A549 treated with CORT108297 at 1 μM for 4 hours (cell line): ENCODE results near the gene ZNF296. TPM values are rescaled to one million over a fixed set of nuclear protein-coding genes. Genes with fewer than 3 reads are reported as not detected.

Source experiments
- total RNA-seq: library from RNA; stranded (reverse); fragments of 200-300 nt; extraction: Qiagen RNA extraction; gene quantifications from 5 replicates; pipeline ENCODE4 v1.2.3, GENCODE V29; 2022

The ZNF296 gene
- total RNA-seq: 5.3 to 12.0 TPM (median 10.1 TPM) in 5 replicates

DNA sequence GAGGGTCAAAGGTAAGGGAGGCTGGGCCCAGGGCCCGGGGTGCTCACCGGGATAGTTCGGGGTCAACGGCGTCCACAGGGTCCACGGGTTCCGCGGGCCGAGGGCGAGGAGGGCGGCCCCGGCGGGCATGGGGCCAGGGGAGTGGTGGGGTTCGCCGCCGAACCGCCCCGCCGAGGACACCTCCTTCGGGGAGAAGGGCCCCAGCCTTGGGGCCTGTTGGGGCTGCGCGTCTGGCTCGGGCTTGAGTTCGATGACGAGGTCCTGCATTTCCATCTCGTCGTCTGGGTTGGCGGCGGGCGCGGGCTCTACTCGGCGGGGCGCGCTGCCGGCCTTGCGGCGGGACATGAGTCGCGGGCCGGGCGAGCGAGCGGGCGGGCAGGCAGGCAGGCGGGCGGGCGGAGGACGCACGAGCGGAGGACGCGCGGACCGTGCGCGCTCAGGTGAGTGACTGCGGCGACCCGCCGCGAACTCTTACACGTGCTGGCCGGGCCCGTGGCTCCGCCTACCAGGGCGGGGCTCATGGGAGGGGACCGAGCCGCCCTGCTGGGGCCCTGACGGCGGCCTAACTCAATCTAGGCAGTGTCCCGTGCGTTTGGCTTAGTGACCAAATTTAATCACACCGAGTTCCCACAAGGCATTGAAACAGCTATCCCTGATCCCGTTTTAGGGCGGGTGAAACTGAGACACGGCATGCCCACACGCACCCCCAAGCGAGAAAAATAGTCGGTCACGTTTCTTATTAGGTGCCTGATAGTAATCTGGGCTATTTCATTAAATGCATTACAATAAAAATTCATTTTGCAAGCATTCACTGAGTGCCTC is at the start of gene ZNF296:
Gene ZNF296, minus strand, starts transcription at position 450 of the 822 bp plus-strand sequence. Its CDS starts 105 bp downstream, at position 345.

DNA sequence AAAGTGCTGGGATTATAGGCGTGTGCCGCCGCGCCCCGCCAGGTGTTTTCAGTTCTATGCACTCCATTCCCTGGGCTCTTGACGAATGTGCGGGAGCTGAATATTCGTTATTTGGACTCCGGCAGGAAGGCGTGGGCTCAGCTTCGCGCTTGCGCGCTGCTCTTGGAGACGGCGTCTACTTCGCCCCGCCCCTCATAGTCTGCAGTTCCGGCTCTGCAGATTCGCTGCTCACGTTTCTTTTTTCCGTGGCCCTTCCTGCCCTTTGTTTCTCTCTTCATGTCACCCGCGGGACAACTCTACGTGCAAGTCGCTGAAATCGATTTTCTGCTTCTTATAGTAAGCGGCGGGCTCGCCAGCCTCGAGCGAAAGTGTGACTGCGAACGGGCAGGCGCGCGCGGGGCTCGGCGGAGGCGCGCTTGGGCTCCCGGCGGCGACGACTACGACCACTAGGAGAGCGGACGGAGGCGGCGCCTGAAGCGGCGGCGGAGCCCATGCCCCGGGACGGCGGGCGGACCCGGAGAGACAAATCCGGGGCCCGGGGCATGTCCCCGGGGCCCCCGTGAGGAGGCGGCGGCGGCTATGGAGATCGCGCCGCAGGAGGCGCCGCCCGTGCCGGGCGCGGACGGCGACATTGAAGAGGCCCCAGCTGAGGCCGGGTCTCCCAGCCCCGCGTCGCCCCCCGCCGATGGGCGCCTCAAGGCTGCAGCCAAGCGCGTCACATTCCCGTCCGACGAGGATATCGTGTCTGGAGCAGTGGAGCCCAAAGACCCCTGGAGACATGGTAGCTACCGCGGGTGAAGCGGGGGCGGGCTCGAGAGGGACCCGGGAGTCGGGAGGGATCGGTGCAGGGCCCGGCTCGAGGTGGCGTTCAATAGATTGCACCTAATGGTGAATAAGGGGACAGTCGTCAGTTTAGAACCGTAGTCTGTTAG is 16.7 kb upstream of the ZNF296 start, which contains the start of gene PPP1R37:
Gene PPP1R37, plus strand, starts transcription at position 433 of the 932 bp plus-strand sequence. Its CDS starts 147 bp downstream, at position 580.

GRCh38 chr19:45079063-45079910 is 3.0 kb upstream of the ZNF296 start, which contains the start of gene GEMIN7:
Gene GEMIN7 (plus strand): TSS chr19:45079260. CDS start chr19:45090115, 10,855 bp downstream.

GRCh38 chr19:45038931-45039893 is 37.1 kb downstream of the ZNF296 start, which contains the start of gene CLASRP:
Gene CLASRP (plus strand): TSS chr19:45039045. CDS start chr19:45040213, 1,168 bp downstream.

Other genes starting within 250 kb of the ZNF296 start
- 71.9 to 89.5 TPM (median 86.2 TPM) in 5 replicates for gene NECTIN2, start 230.2 kb downstream of the ZNF296 start, total RNA-seq
- 183 to 257 TPM (median 247 TPM) in 5 replicates for gene TOMM40, start 185.2 kb downstream of the ZNF296 start, total RNA-seq
- 11.9 to 23.5 TPM (median 16.2 TPM) in 5 replicates for gene APOE, start 170.7 kb downstream of the ZNF296 start, total RNA-seq
- 119 to 132 TPM (median 122 TPM) in 5 replicates for gene APOC1, start 161.9 kb downstream of the ZNF296 start, total RNA-seq
- not detected in 5 replicates for gene APOC4, start 134.2 kb downstream of the ZNF296 start, total RNA-seq
- gene APOC2, start 130.4 kb downstream of the ZNF296 start, total RNA-seq: not detected in 5 replicates
- 141 to 188 TPM (median 176 TPM) in 5 replicates for gene CLPTM1, start 121.1 kb downstream of the ZNF296 start, total RNA-seq
- gene RELB, start 75.0 kb downstream of the ZNF296 start, total RNA-seq: 28.1 to 57.8 TPM (median 50.6 TPM) in 5 replicates
- 49.4 to 78.5 TPM (median 72.9 TPM) in 5 replicates for gene CLASRP, start 37.4 kb downstream of the ZNF296 start, total RNA-seq
- gene GEMIN7, start 2.8 kb upstream of the ZNF296 start, total RNA-seq: 85.7 to 94.2 TPM (median 89.0 TPM) in 5 replicates
- 21.1 to 33.7 TPM (median 30.5 TPM) in 5 replicates for gene PPP1R37, start 16.7 kb upstream of the ZNF296 start, total RNA-seq
- gene NKPD1, start 84.5 kb upstream of the ZNF296 start, total RNA-seq: 0.09 to 0.21 TPM (median 0.10 TPM) in 5 replicates
- gene TRAPPC6A, start 101.8 kb upstream of the ZNF296 start, total RNA-seq: 39.2 to 45.1 TPM (median 43.3 TPM) in 5 replicates
- 10.7 to 15.5 TPM (median 14.7 TPM) in 5 replicates for gene BLOC1S3, start 102.3 kb upstream of the ZNF296 start, total RNA-seq
- 0.58 to 1.8 TPM (median 1.3 TPM) in 5 replicates for gene EXOC3L2, start 168.9 kb upstream of the ZNF296 start, total RNA-seq
- gene MARK4, start 174.8 kb upstream of the ZNF296 start, total RNA-seq: 5.7 to 7.3 TPM (median 6.4 TPM) in 5 replicates
- gene CKM, start 246.4 kb upstream of the ZNF296 start, total RNA-seq: not detected in 5 replicates